OCI-LY7 (cell line): ENCODE results near the gene NEURL3.

ENCODE experiments used
- CTCF ChIP-seq: fragments of 200-600 bp; sonication (generic); conservative IDR thresholded peaks from 2 replicates; pipeline ENCODE4 v1.5.1; 2014; ENCODE audit warnings: mild to moderate bottlenecking, antibody characterized with exemption, low read length, moderate library complexity, mixed read lengths
- EZH2phosphoT487 ChIP-seq: fragments of 200-600 bp; sonication (generic); IDR thresholded peaks from 2 replicates; pipeline ENCODE4 v1.6.1; 2018; ENCODE audit warnings: low read depth, borderline replicate concordance, mild to moderate bottlenecking, mixed run types, antibody characterized with exemption, low read length, moderate library complexity, mixed read lengths

GRCh38 chr2:96531872-96532505 lies 26.8 kb upstream of the NEURL3 start:
- TF ChIP-seq CTCF = no peak
- TF ChIP-seq EZH2phosphoT487 = no peak
